KOPT-K1 (cell line): ENCODE measurements around the gene SASH1.

ENCODE experiments used
- H3K27ac ChIP-seq: fragments of 200-600 bp; sonication (generic); 2 replicates; pipeline ENCODE4 v1.5.1; 2016; ENCODE audit warnings: antibody characterized with exemption, mild to moderate bottlenecking, low read depth, low read length; ENCODE audit not compliant: poor library complexity, severe bottlenecking
- H3K36me3 ChIP-seq: fragments of 200-600 bp; sonication (generic); 2 replicates; pipeline ENCODE4 v1.5.1; 2017; ENCODE audit warnings: antibody characterized with exemption, mild to moderate bottlenecking, low read length, moderate library complexity; ENCODE audit not compliant: insufficient read depth
- H3K9me3 ChIP-seq: fragments of 200-600 bp; sonication (generic); 2 replicates; pipeline ENCODE4 v1.5.1; 2017; ENCODE audit warnings: antibody characterized with exemption, low read length, mild to moderate bottlenecking; ENCODE audit not compliant: insufficient read depth, poor library complexity, severe bottlenecking

SASH1 gene

GRCh38 chr6:148317739-148318138 is 24.9 kb upstream of the SASH1 start:
- H3K27ac ChIP-seq: no peak overlapping the region
- H3K9me3 ChIP-seq: no peaks in the 10 kb centered on the region
- H3K36me3 ChIP-seq: no peaks in the 10 kb centered on the region

GRCh38 chr6:148322704-148323103 is 19.9 kb upstream of the SASH1 start:
- Histone ChIP-seq H3K9me3 (no peaks in the 10 kb centered on the region), H3K36me3 (no peaks in the 10 kb centered on the region), H3K27ac (no peak overlapping the region)

GRCh38 chr6:148323344-148323743 is 19.3 kb upstream of the SASH1 start:
- no peaks in the 10 kb centered on the region for H3K9me3 ChIP-seq
- no peaks in the 10 kb centered on the region for H3K36me3 ChIP-seq
- no peak overlapping the region for H3K27ac ChIP-seq

- no peaks in the 10 kb centered on the region for H3K9me3 ChIP-seq
- no peaks in the 10 kb centered on the region for H3K36me3 ChIP-seq
- no peak overlapping the region for H3K27ac ChIP-seq
Measured at GRCh38 chr6:148324297-148324985, 18.2 kb upstream of the SASH1 start.

GRCh38 chr6:148325316-148326068 is 17.1 kb upstream of the SASH1 start:
- Histone ChIP-seq H3K36me3 (no peaks in the 10 kb centered on the region), H3K27ac (no peak overlapping the region), H3K9me3 (no peaks in the 10 kb centered on the region)

GRCh38 chr6:148328876-148329555 is 13.6 kb upstream of the SASH1 start:
- H3K36me3 ChIP-seq: no peaks in the 10 kb centered on the region

GRCh38 chr6:148329596-148330381 is 12.8 kb upstream of the SASH1 start:
- H3K27ac ChIP-seq: no peak overlapping the region
- H3K36me3 ChIP-seq: no peaks in the 10 kb centered on the region
- H3K9me3 ChIP-seq: no peaks in the 10 kb centered on the region

More at GRCh38 chr6:148328876-148329555, 13.6 kb upstream of the SASH1 start:
- Histone ChIP-seq H3K9me3 (no peaks in the 10 kb centered on the region), H3K27ac (no peak overlapping the region)

GRCh38 chr6:148332088-148332487 is 10.6 kb upstream of the SASH1 start:
- Histone ChIP-seq H3K27ac (no peak overlapping the region), H3K36me3 (no peaks in the 10 kb centered on the region), H3K9me3 (no peaks in the 10 kb centered on the region)

- Histone ChIP-seq H3K36me3 (no peaks in the 10 kb centered on the region), H3K27ac (no peak overlapping the region), H3K9me3 (no peaks in the 10 kb centered on the region)
Measured at GRCh38 chr6:148336901-148337300, 5.7 kb upstream of the SASH1 start.

GRCh38 chr6:148339766-148340165 is 2.9 kb upstream of the SASH1 start:
- Histone ChIP-seq H3K27ac (no peak overlapping the region), H3K36me3 (no peaks in the 10 kb centered on the region), H3K9me3 (no peaks in the 10 kb centered on the region)

- Histone ChIP-seq H3K27ac (no peak overlapping the region), H3K9me3 (no peaks in the 10 kb centered on the region), H3K36me3 (no peaks in the 10 kb centered on the region)
Measured at GRCh38 chr6:148340586-148341297, 1.9 kb upstream of the SASH1 start.

- Histone ChIP-seq H3K36me3 (no peaks in the 10 kb centered on the region), H3K9me3 (no peaks in the 10 kb centered on the region), H3K27ac (no peak overlapping the region)
Measured at GRCh38 chr6:148342100-148342349, 613 bp upstream of the SASH1 start.

- no peaks in the 10 kb centered on the region for H3K9me3 ChIP-seq
- H3K36me3 ChIP-seq: no peaks in the 10 kb centered on the region
- H3K27ac ChIP-seq: no peak overlapping the region
Measured at GRCh38 chr6:148343047-148343782, 577 bp downstream of the SASH1 start.

- Histone ChIP-seq H3K36me3 (no peaks in the 10 kb centered on the region), H3K9me3 (no peaks in the 10 kb centered on the region), H3K27ac (no peak overlapping the region)
Measured at GRCh38 chr6:148345176-148345575, 2.5 kb downstream of the SASH1 start.
